Measurements from ENCODE around the gene EPX.
A peak's percentile ranks its signal among the peaks of the same experiment; 100 is the strongest.

Gene EPX

DNA sequence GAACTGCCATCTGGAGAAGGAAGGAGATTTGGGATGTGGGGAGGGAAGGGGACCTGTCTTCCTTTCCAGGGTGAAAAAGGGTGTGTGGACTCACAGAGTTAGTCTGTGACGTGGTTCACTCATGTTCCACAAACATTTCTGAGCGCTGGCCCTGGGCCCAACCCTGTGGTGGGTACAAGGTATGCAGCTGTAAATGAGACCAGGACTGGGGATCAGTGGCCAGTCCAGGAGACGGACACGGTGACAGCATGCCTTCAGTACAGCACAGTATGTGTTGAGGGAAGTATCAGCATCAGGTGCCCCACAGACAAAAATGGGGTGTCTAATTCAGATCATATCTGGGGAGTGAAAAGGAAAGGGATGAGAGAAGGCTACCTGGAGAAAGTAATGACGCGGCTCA, 5.5 kb upstream of the EPX start:
- DNase-seq, result no peak

DNA sequence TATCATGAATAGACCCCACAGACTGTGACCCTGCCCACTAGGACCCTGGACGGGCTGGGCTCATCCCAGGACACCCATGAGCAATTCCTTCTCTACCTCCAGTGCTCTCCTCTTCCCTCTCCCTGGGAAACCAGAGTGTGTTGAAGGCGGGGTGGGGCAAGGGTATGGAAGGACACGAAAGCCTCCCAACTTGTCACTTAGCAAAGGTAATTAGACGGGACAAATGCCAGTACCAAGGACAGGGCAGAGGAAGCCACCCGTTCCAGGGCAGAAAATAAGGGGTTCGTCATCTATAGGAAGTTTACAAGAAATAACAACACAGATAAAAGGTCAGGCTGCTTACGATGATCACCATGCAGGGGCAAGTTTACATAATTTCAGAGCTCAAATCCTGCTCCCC, 4.9 kb upstream of the EPX start:
- no peak for DNase-seq

GRCh38 chr17:58189436-58190146, 2.9 kb upstream of the EPX start:
- no peak for DNase-seq

GRCh38 chr17:58191241-58191896, 1.2 kb upstream of the EPX start:
- DNase-seq, result no peak

- no peak for DNase-seq
Measured at GRCh38 chr17:58193641-58194255, 1.2 kb downstream of the EPX start.

GRCh38 chr17:58195518-58196123, 3.1 kb downstream of the EPX start:
- no peak for DNase-seq

GRCh38 chr17:58196610-58197009, 4.1 kb downstream of the EPX start:
- no peak for DNase-seq

DNA sequence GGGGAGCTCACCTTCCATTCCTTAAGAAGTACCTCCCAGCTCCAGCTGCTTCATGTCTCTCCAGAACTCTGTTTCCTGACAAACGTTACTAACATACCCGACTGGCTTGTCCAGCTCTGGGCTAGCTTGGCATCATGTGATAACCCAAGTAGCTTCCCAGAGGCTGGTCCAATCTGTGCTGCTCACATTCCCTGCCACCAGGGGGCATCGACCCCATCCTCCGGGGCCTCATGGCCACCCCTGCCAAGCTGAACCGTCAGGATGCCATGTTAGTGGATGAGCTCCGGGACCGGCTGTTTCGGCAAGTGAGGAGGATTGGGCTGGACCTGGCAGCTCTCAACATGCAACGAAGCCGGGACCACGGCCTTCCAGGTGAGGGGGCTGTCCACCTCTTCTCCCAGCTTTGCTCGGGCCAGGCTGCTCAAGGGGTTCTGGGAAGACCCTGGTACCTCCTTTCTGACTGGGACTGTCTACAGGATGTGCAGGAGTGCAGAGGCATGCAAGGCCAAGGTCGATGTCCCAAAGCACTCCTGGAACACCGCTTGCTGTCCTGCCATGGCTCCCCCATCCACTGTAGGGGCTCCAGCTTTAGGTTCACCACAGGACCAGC, 7.6 kb downstream of the EPX start:
- DNase-seq, result peak; percentile 56

GRCh38 chr17:58202859-58203258, 10.3 kb downstream of the EPX start:
- DNase-seq, result no peak

- DNase-seq, result no peak
Measured at GRCh38 chr17:58204796-58205195, 12.3 kb downstream of the EPX start.

DNA sequence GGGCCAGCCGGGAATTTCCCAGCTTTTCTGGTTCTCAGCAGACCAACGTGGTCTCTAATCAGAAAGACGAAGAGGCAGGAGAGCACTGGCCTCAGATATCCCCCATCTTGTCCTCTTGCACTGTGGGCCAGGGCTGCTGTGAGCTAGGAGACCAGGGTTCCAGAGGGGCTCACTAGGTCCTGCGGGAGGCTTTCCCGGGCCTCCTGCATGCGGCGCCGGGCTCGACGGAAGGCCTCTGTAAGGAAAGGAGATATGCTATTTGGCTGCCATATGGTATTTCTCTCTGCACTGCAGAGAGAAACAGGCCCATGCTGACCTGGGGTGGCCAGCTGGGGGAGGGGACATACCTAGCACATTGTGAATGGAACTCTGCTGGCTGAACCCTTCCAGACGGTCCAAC, 13.4 kb downstream of the EPX start:
- DNase-seq, result no peak

- DNase-seq, result no peak
Measured at GRCh38 chr17:58207451-58207850, 14.9 kb downstream of the EPX start.

- DNase-seq, result no peak
Measured at GRCh38 chr17:58208344-58208743, 15.8 kb downstream of the EPX start.

DNA sequence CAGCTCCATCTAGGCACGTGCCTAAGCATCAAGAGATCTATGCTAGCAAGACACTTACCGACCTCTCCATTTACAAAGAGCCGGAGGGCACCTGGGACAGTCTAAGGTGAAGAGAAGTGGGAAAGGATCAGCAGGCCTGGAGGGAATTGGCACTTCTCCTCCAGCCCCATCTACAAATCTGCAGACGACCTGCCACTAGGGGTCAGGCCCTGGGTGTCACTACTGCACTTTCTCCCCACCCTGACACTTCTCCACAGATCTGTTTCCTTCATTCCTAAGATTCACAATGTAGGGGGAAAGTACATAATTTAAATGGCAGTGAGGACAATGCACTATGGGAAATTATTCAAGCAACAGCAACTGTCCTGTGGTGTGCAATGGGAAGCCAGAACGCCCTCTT, 18.4 kb downstream of the EPX start:
- no peak for DNase-seq

DNA sequence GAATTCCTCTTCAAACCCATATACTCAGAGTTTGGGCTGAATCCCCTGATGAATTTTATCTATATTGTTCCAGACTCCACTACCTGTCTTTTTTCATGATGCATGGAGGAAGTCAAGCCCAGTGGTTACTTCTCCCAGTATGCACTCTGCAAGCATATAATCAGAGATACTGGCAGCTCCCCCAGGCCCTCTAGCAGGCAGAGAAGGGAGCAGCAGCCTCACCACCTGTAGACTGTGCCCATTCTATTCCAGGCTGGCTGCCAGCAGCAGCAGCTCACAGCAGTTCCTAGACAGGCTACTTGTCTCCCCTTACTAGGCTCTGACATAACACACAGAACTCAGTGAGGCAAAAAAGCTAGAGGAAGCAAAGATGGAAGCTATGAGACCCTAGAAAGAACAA, 23.2 kb downstream of the EPX start:
- DNase-seq, result no peak

DNA sequence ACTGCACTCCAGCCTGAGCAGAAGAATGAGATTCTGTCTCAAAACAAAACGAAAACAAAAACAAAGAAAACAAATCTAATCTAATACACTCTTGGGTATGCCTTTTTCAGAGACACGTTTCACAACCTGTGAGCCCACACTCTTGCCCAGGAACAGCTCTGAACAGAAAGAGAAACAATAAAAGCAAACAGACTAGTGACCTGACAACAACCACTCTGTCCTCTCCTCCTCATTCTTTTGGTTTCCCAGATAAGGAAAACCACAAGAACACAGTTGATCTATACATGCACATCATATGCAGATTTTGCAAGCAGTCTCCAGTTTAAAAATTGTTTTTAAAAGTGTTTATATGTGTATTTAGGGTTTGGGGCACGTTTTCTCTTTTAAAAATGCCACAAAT, 25.2 kb downstream of the EPX start:
- DNase-seq, result no peak

GRCh38 chr17:58219007-58219788, 26.7 kb downstream of the EPX start, which contains the start of gene MKS1:
Gene MKS1 (minus strand): TSS chr17:58219255. CDS start chr17:58219230, 25 bp downstream.
- DNase-seq, result peak; percentile 95

- no peak for DNase-seq
Measured at GRCh38 chr17:58219789-58220183, 27.3 kb downstream of the EPX start.

GRCh38 chr17:58224315-58224714, 31.8 kb downstream of the EPX start:
- DNase-seq, result no peak

DNA sequence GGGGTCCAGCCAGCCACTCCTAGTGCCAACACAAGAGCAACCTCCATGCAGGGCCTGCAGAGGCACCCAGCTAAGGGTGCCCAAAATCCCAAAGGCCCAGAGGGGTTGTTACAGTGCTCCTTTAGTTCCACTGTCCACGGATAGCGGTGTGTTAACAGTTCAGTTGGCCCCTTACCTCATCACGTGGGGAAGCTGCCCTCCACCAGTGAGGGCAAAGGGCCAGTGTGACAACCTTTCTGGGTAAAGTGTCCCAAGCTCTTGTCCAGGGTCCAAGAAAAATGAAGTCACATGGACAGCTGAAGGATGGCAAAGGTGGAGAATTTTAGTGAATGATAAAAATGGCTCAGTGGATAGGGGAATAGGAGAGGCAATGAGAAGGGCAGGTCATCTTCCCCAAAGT, 35.2 kb downstream of the EPX start:
- no peak for DNase-seq

DNA sequence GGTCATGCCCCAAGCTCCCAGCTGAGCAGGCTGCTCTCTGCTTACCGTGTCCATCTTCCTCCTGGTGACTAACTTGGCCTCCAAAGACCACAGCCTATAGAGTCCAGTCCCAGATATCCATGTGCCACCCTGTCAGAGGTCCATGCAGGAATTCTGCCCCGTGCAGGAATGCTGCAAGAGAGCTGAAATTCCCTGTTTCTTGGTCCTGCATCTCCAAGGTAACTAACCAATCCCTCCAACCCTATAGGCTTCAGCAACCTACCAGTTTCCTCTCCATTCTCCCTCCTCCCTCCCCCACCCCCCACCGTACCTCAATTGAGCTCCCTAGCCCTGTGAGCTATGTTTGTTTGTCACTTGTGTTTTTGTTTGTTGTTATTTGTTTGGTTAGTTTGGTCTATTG, 36.2 kb downstream of the EPX start:
- DNase-seq, result no peak

DNA sequence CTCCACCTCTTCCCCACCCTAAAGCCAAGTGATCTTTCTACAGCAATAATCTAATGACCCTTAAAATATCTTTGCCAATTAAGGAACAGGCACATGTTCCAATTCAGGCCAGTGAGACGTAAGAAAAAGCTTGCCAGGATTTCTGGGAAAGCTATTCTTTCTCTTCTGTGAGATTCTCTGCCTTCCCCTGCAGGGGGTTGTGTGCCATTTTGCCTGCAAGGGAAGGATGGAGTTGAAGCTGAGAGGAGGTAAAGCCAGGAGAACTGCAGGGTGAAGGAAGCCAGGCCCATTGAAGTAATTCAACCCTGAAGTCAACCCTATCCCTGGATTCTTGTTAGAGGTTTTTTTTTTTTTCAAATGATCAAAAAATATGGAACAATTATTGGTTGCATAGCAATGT, 36.9 kb downstream of the EPX start:
- no peak for DNase-seq

DNA sequence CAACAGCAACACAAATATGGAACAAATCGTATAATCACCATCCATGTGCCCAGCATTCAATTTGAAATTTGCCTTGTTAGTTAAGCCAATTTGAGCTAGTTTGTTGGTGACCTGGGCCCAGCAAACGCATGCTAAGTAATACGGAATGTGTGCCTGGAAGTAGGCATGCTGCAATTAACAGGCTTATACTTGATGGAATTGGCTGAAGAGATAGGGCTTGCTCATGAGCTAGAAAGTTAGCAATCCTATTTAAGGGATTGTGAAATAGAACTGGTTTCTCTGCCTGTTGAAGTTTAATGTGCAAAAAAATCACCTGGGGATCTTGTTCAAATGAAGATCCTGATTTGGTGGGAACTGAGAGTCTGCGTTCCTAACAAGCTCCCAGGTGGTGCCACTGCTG, 37.4 kb downstream of the EPX start:
- DNase-seq, result no peak

Measured in activated T-cell treated with anti-CD3 and anti-CD28 coated beads, Interleukin-2, amount 50 U/mL, for 1 hour (primary cell).